HG02970 (cell line): ENCODE results near the gene AUNIP.
"Not testable (repeated sequence)": the region's sequence is repeated elsewhere in the genome, so short reads cannot be mapped to it uniquely, and the experiment has no call there.

Source experiments
- ATAC-seq: cut with Tn5 transposase; IDR thresholded peaks from one replicate; pipeline ENCODE4 v1.9.1; 2021; ENCODE audit warnings: mild to moderate bottlenecking, moderate library complexity, moderate number of reproducible peaks; ENCODE audit not compliant: unreplicated experiment, low FRiP score

Gene AUNIP

DNA sequence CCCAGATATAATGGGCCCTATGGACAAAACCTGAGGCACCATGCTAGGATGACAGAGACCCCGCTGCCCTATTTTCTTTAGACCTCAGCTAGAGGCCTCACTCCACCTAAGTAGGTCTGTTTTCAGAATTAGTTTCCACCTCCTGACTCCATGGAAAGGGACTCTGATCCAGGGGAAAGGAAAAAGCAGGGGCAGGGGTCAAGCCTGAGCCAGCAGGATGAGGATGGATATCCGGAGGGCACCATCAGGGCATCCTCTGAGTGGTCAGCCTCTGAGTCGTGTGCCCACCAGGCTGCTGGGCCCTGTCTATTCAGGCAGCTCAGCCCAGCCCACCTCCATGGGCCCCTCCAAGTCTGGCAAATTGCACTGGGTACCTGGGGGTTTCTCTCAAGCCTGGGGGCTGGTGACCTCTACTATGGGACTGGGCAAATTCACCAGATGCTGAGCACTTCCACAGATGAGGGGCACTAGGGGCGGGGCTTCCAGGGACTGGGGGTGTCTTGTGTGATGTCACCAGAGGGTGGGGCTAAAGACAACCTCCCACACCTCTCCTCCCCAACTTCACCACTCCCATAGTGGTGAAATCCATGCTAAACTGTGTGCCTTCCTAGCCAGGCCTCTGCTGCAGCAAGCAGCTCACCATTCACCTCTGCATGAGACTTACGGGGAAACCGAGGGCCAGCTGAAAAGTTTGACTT is 10.8 kb upstream of the AUNIP start:
- ATAC-seq = no peak

- ATAC-seq = no peak
Observed at GRCh38 chr1:25867210-25867991, 8.1 kb upstream of the AUNIP start.

- no peak for ATAC-seq
Observed at GRCh38 chr1:25866288-25866687, 7.0 kb upstream of the AUNIP start.

DNA sequence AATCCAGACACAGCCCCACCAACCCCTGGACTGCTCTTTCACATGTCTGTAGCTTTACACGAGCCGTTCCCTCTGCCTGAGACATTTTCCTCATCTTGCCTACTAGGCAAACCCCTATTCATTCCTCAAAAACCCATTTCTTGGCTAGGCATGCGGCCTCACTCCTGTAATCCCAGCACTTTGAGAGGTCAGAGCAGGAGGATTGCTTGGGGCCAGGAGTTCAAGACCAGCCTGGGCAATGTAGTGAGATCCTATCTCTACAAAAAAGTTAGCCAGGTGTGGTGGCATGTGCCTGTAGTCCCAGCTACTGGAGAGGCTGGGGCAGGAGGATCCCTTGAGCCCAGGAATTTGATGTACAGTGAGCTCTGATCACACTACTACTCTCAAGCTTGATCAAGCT is 5.2 kb upstream of the AUNIP start:
- no peak for ATAC-seq

DNA sequence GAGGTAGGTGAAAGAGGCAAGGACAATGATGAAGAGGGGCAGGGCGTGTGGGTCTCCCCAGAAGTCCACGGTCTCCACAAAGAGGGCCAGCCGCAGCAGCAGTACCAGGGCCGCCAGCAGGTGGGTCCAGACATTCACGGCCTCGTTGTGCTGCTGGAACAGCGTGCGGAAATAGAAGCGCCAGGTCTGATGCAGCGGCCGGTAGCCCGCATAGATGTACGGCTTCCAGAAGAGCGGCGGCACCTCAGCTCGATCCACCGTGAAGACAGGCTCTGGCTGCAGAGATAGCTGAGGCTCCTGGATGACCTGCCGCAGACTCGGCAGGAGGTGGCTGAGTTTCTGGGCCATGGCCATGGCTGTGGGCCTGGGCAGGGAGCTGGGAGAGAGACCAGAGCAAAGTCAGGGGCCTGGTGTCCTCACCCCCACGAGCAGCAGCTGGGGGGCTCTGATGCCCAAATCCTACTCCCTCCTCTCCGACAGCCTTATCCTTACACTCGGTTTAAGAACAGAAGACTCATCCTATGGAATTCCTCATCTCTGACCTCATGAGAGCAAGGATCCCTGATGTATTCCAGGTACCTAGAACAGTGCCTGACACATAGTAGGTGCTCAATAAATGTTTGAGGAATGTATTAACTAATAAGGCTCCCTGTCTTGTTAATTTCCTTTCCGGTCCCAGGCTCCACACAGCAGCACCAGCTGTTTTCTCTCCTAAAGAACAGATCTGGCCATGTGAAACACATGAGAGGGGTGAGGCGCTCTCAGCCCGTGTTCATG is 4.4 kb upstream of the AUNIP start:
- ATAC-seq = no peak

DNA sequence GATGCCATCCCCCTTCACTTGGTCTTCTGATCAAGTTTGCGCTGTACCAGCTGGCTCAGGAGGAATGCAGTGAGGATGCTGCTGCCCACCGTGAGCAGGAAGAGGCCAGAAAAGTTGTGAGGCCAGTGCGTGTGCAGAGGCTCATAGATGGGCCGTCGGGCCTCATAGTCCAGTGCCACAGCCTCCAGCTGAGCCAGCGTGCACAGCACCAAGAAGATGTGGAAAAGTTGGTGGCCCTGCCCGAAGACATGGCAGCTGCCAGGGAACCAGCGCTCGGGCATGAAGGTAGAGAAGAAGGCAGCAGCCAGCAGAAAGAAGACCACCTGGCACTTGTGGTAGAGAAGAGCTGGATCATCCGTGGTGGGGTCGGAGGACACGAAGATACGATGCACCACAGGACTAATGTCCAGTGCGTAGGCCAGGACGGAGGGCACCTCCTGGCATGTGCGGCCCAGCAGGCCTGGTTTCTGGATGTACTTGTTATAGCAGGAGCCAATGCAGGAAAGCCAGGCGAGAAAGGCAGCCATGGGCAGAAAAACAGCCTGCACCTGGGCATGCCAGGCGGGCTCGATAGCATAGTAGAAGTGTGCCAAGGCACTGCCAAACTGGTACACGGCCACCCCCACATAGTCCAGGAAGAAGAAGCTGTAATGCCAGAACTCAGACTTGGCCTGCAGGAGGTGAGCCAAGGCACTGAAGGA is 3.7 kb upstream of the AUNIP start:
- no peak for ATAC-seq

GRCh38 chr1:25861316-25862286 is 2.3 kb upstream of the AUNIP start:
- ATAC-seq = no peak

- no peak for ATAC-seq
Observed at GRCh38 chr1:25858494-25858893, 763 bp downstream of the AUNIP start.

GRCh38 chr1:25856856-25857255 is 2.4 kb downstream of the AUNIP start:
- no peak for ATAC-seq

DNA sequence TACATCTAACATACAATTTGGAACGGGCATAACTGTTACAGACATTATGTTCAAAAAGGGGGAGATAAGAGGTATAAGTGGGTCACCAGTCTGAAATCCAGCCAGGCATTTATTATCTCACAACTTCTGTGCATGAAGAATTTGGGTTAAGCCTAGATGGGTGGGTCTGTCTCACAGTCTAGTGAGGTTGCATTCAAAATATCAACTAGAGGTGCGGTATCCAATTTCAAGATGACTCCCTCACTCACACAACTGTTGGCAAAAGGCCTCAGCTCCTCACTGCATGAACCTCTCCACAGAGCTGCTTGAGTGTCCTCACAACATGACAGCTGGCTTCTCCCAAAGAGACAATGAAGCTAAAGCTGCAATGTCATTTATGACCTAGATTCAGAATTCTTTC is 4.7 kb downstream of the AUNIP start:
- ATAC-seq = no peak

- ATAC-seq = no peak
Observed at GRCh38 chr1:25848531-25848930, 10.7 kb downstream of the AUNIP start.

DNA sequence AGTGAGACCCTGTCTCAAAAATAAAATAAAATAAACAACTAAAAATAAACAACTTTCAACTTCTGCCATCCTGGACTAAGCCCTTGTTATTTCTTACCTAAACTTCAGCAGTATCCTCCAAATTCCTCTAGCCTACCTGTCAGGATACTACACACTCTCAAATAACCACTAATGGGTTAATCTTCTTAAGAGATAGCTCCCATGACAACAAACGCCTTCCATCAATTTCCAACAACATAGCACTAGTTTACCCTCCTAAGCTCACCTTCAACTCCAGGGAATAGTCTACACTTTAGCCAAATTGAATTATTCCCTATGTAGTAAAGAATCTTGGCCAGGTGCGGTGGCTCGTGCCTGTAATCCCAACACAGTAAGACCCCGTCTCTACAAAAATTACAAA is 11.3 kb downstream of the AUNIP start:
- ATAC-seq = no peak

- no peak for ATAC-seq
Observed at GRCh38 chr1:25845664-25846063, 13.6 kb downstream of the AUNIP start.

DNA sequence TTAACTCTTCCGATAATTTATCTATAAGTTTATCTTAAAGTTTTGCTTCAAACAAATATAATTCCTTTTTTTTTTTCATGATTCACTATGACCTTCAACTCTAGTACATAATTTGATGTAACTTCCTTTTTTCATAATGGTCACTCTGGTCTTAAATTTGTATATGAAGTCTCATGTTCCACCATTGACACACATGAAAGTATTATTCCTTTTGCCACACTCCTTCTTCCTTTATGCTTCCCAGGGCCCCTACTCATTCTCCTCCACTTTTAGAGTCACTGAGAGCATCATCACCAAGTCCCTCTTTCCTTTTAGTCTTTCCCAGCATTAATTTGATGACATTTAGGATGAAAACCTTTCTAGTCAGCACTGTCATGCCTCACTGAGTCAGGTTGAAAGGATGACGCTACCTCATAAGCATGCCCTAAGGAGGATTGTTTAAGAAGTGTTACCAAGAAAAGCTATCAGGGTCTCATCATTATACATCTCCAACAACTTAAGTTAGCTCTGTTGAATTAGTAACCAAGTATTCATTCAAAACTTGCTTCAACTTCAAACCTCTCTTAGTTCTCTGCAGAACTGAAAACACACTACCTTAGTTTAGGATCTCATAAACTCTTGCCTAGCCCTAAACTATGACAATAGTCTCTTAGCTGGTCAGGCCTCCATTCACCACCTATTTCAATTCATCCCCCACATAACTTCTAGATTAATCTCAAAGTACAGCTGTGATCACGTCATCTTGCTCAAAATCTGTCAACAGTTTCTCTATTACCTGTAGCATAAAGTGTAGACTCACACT is 14.5 kb downstream of the AUNIP start:
- ATAC-seq = no peak

GRCh38 chr1:25843483-25843882 is 15.8 kb downstream of the AUNIP start:
- ATAC-seq = no peak

GRCh38 chr1:25839808-25840207 is 19.4 kb downstream of the AUNIP start:
- not testable (repeated sequence) for ATAC-seq

GRCh38 chr1:25837262-25837875 is 21.9 kb downstream of the AUNIP start:
- ATAC-seq = no peak

DNA sequence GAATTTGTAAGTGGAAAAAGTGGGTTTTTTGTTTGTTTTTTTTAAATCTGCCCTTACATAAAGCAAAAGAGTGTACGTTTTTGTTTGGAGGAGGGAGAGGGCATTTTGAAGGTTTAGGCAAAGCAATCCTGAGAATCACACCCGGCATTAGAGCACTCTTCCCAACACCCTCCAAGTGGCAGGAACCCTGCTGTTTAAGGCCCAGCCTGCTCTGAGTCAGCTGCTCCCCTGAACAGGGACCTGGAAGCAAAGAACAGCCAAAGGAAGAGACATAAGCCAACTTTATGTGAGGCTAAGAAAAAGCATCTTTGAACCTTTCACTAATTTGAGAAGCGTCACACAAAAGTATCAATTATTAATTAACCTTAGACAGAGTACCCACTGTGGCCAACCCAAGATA is 22.6 kb downstream of the AUNIP start:
- ATAC-seq = no peak
